Measurements from ENCODE around the gene ITGAE. TPM values are rescaled to one million over a fixed set of nuclear protein-coding genes. Genes with fewer than 3 reads are reported as not detected.

ITGAE gene
- total and polyA plus RNA-seq, 7 donors = 13.8 to 47.8 (median 23.6) TPM

- Histone ChIP-seq H3K36me3 (ENCODE audit: insufficient read depth in 1 of 2, low read depth in 1 of 2) (no peaks in the 10 kb centered on the region), H3K27ac (no peak overlapping the region), H3K4me3 (no peak overlapping the region), H3K4me1 (no peaks in the 10 kb centered on the region), H3K9me3 (no peaks in the 10 kb centered on the region), H3K27me3 (ENCODE audit: insufficient read depth in 3 of 3, low read length in 2 of 3) (peaks cover 0 to 3% (median 0%) of the 10 kb centered on the region in 3 donors)
- no peak for DNase-seq
- intact Hi-C loops (cut with DNase I) = no loop called here
- no peak for ATAC-seq
- TF ChIP-seq CTCF (IDR thresholded peaks at IDR 0.05) = no peak
- WGBS, 3 donors = 66 to 68% (median 68%) methylated on average over 12 of the region's 12 CpGs
Measured at GRCh38 chr17:3772764-3773163, 28.2 kb downstream of the ITGAE start.

DNA sequence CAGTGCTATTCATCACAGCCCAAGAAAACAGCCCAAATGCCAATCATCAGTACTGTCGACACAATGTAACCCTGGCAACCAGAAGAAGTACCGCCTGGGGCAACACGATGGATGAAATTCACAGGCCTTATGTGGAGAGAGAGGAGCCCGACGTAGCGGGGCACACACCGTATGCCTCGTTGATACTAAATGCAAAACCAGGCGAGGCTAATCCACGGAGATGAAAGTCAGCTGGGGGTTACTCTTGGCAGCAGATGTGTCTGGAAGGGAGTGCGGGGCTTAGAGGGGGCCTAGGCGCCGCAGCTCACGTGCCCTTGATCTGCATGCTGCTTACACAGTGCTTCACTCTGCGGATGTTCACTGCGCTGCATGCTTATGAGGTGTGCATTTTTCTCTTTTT, 29.8 kb downstream of the ITGAE start:
- ATAC-seq (no peak), DNase-seq (no peak)
- no peak for TF ChIP-seq CTCF (IDR thresholded peaks at IDR 0.05)
- intact Hi-C loops (cut with DNase I) = no loop called here
- no peaks in the 10 kb centered on the region for H3K4me1 ChIP-seq
- no peaks in the 10 kb centered on the region for H3K9me3 ChIP-seq
- H3K27ac ChIP-seq = no peak overlapping the region
- no peak overlapping the region for H3K4me3 ChIP-seq
- 52 to 59% (median 58%) methylated on average over 16 of the region's 16 CpGs for WGBS, 3 donors
- H3K27me3 ChIP-seq (ENCODE audit: insufficient read depth in 3 of 3, low read length in 2 of 3) = peaks cover 0 to 3% (median 0%) of the 10 kb centered on the region in 3 donors
- H3K36me3 ChIP-seq (ENCODE audit: insufficient read depth in 1 of 2, low read depth in 1 of 2) = no peaks in the 10 kb centered on the region

DNA sequence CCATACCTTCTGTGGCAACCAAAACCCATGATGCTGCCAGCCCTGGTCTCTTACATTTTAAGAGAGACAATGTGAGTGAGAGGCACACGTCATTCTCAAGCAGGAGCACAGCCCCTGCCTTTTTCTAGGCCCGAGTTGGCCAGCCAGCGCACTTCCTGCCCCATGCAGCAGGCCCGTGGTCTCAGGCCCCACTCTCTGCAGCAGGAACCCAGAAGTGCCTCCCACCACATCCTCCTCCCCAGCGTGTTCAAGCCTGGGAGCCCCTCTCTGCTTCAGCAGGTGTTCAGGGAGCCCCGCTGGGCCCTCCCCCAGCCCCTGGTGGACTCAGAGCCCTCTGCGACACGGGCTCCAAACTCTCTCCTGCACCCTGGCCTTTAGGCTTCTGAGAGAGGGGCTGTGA, 30.5 kb downstream of the ITGAE start:
- intact Hi-C loops (cut with DNase I) = no loop called here
- no peak for TF ChIP-seq CTCF (IDR thresholded peaks at IDR 0.05)
- H3K4me1 ChIP-seq = no peaks in the 10 kb centered on the region
- no peaks in the 10 kb centered on the region for H3K9me3 ChIP-seq
- H3K27me3 ChIP-seq (ENCODE audit: insufficient read depth in 3 of 3, low read length in 2 of 3) = peaks cover 0 to 3% (median 0%) of the 10 kb centered on the region in 3 donors
- ATAC-seq (peak in 1 of 4 donors; percentile 25), DNase-seq (no peak)
- 45 to 55% (median 48%) methylated on average over 7 to 8 of the region's 8 CpGs for WGBS, 3 donors
- H3K4me3 ChIP-seq = no peak overlapping the region
- H3K36me3 ChIP-seq (ENCODE audit: insufficient read depth in 1 of 2, low read depth in 1 of 2) = no peaks in the 10 kb centered on the region
- no peak overlapping the region for H3K27ac ChIP-seq

- TF ChIP-seq CTCF (IDR thresholded peaks at IDR 0.05) = no peak
- 52 to 64% (median 59%) methylated on average over 8 of the region's 8 CpGs for WGBS, 3 donors
- peaks cover 0 to 3% (median 0%) of the 10 kb centered on the region in 3 donors for H3K27me3 ChIP-seq (ENCODE audit: insufficient read depth in 3 of 3, low read length in 2 of 3)
- no peak overlapping the region for H3K4me3 ChIP-seq
- no peak for ATAC-seq
- H3K36me3 ChIP-seq (ENCODE audit: insufficient read depth in 1 of 2, low read depth in 1 of 2) = no peaks in the 10 kb centered on the region
- H3K9me3 ChIP-seq = no peaks in the 10 kb centered on the region
- H3K27ac ChIP-seq = no peak overlapping the region
- intact Hi-C loops (cut with DNase I) = no loop called here
- no peak for DNase-seq
- no peaks in the 10 kb centered on the region for H3K4me1 ChIP-seq
Measured at GRCh38 chr17:3768769-3769168, 32.2 kb downstream of the ITGAE start.

- 89 to 91% (median 89%) methylated on average over 9 of the region's 9 CpGs for WGBS, 3 donors
- no peak for TF ChIP-seq CTCF (IDR thresholded peaks at IDR 0.05)
- Histone ChIP-seq H3K4me1 (no peaks in the 10 kb centered on the region), H3K27ac (no peak overlapping the region), H3K36me3 (ENCODE audit: insufficient read depth in 1 of 2, low read depth in 1 of 2) (no peaks in the 10 kb centered on the region), H3K9me3 (no peaks in the 10 kb centered on the region), H3K27me3 (ENCODE audit: insufficient read depth in 3 of 3, low read length in 2 of 3) (peaks cover 0 to 3% (median 0%) of the 10 kb centered on the region in 3 donors), H3K4me3 (no peak overlapping the region)
- ATAC-seq = no peak
- intact Hi-C loops (cut with DNase I) = no loop called here
- DNase-seq = no peak
Measured at GRCh38 chr17:3768341-3768740, 32.6 kb downstream of the ITGAE start.
